Gastrocnemius medialis (tissue), 4 donors: ENCODE measurements around the gene THSD7A. TPM values are rescaled to one million over a fixed set of nuclear protein-coding genes. Genes with fewer than 3 reads are reported as not detected.

Experiments
- ATAC-seq, 2 donors: fragments of 150-250 bp; one replicate each; pipeline ENCODE4 v1.9.1; 2016
- DNase-seq, 2 donors: peaks; one replicate each; pipeline ENCODE4 v3.0.0-alpha.2; 2019
- H3K27ac ChIP-seq, 4 donors: fragments of 200-600 bp; sonication (generic); 1 replicate in 1 of 4; 2 replicates in 3 of 4; pipeline ENCODE4 v1.5.1; 2016 to 2018; ENCODE audit warnings: mild to moderate bottlenecking in 2 of 4, moderate library complexity in 1 of 4
- H3K27me3 ChIP-seq, 3 donors: fragments of 200-600 bp; sonication (generic) in 2 of 3; 1 replicate in 1 of 3; 2 replicates in 2 of 3; pipeline versions ENCODE4 v1.5.1 to v1.6.0; 2016 to 2019; ENCODE audit warnings: mild to moderate bottlenecking in 1 of 3, moderate library complexity in 1 of 3
- H3K36me3 ChIP-seq, 2 donors: fragments of 200-600 bp; sonication (generic) in 1 of 2; one replicate each; pipeline ENCODE4 v1.5.1; 2017 to 2018
- H3K4me1 ChIP-seq, 2 donors: fragments of 200-600 bp; sonication (generic) in 1 of 2; one replicate each; pipeline ENCODE4 v1.5.1; 2016 to 2017; ENCODE audit warnings: mild to moderate bottlenecking in 2 of 2
- H3K4me3 ChIP-seq, 4 donors: fragments of 200-600 bp; sonication (generic) in 3 of 4; 1 replicate in 1 of 4; 2 replicates in 3 of 4; pipeline ENCODE4 v1.5.1; 2016 to 2019; ENCODE audit warnings: mild to moderate bottlenecking in 2 of 4
- H3K9me3 ChIP-seq, 3 donors: fragments of 200-600 bp; sonication (generic) in 2 of 3; 1 replicate in 1 of 3; 2 replicates in 2 of 3; pipeline ENCODE4 v1.5.1; 2016 to 2019
- CTCF ChIP-seq, 5 experiments: fragments of 450-650 bp in 3 of 5; fragments of 200-600 bp in 2 of 5; sonication (generic) in 2 of 5; IDR thresholded peaks in 4 of 5; conservative IDR thresholded peaks in 1 of 5; 1 replicate in 4 of 5; 2 replicates in 1 of 5; pipeline ENCODE4 v1.5.1; 2016 to 2019; ENCODE audit warnings: antibody characterized with exemption in 5 of 5, mild to moderate bottlenecking in 3 of 5, moderate library complexity in 3 of 5
- POLR2A ChIP-seq, 2 donors: fragments of 450-650 bp; IDR thresholded peaks; one replicate each; pipeline ENCODE4 v1.6.1; 2017; ENCODE audit warnings: antibody characterized with exemption in 2 of 2, mild to moderate bottlenecking in 2 of 2, moderate library complexity in 2 of 2
- in situ Hi-C, 4 donors: fragments of 200-750 bp; cut with MboI; loops; one replicate each; pipeline versions ENCODE4 v1.15.0 to v1.8.0; 2017; ENCODE audit warnings: low sequenced_read_pairs in 4 of 4
- intact Hi-C: fragments of 100-400 bp; cut with DNase I; formaldehyde crosslinking; loops from one replicate; pipeline ENCODE4 v1.15.1; 2023; ENCODE audit warnings: low total_unique reads
- total RNA-seq, 4 donors: library from RNA; depleted of rRNA; stranded (reverse); fragments of >200 nt; gene quantifications; one replicate each; pipeline versions ENCODE4 v1.1.0 to v1.2.3, GENCODE V29; 2016

The THSD7A gene
- total RNA-seq, 4 donors from 2014 or later: 0.36 to 0.78 (median 0.66) TPM

- H3K4me1 ChIP-seq: no peaks in the 10 kb centered on the region
- H3K27me3 ChIP-seq: no peaks in the 10 kb centered on the region
- no peak for TF ChIP-seq CTCF (IDR thresholded peaks at IDR 0.05 in 4 of 5, conservative IDR thresholded peaks at IDR 0.05 in 1 of 5)
- no peak for TF ChIP-seq POLR2A (IDR thresholded peaks at IDR 0.05)
- H3K36me3 ChIP-seq: no peaks in the 10 kb centered on the region
- no peaks in the 10 kb centered on the region for H3K9me3 ChIP-seq
- intact Hi-C loops: no loop called here
- H3K27ac ChIP-seq: no peak overlapping the region
- in situ Hi-C loops: loop anchor here in 2 of 4 donors (10.0 to 25.0 kb wide), 2 partner anchors 901 to 1063 kb away; no protein-coding TSS in a partner anchor
- DNase-seq (no peak), ATAC-seq (no peak)
- H3K4me3 ChIP-seq: no peak overlapping the region
Measured at GRCh38 chr7:11424006-11424405, 408.0 kb downstream of the THSD7A start.

DNA sequence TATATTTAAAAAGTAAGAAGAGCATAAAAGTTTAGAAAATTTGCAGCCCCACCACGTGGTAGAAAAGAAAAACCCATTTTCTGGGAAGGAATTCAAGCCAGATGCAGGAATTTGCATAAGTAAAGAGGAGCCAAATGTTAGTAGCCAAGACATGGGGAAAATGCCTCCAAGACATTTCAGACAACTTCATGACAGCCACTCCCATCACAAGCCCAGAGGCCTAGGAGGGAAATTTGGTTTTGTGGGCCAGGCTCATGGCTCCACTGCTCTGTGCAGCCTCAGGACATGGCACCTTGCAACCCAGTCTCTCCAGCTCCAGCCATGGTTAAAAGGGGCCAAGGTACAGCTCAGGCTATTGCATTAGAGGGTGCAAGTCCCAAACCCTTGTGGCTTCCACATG is 411.9 kb downstream of the THSD7A start:
- no peak overlapping the region for H3K4me3 ChIP-seq
- no peak for ATAC-seq
- DNase-seq: no peak
- H3K4me1 ChIP-seq: no peaks in the 10 kb centered on the region
- TF ChIP-seq POLR2A (IDR thresholded peaks at IDR 0.05): no peak
- TF ChIP-seq CTCF (IDR thresholded peaks at IDR 0.05 in 4 of 5, conservative IDR thresholded peaks at IDR 0.05 in 1 of 5): no peak
- no peak overlapping the region for H3K27ac ChIP-seq
- H3K36me3 ChIP-seq: no peaks in the 10 kb centered on the region
- intact Hi-C loops: no loop called here
- H3K27me3 ChIP-seq: no peaks in the 10 kb centered on the region
- no peaks in the 10 kb centered on the region for H3K9me3 ChIP-seq
- in situ Hi-C loops: loop anchor here in 2 of 4 donors (10.0 to 25.0 kb wide), 2 partner anchors 905 to 1067 kb away; no protein-coding TSS in a partner anchor

- intact Hi-C loops (no loop called here), in situ Hi-C loops (loop anchor here in 1 of 4 donors (25.0 kb wide), 1 partner anchor 1070 kb away; no protein-coding TSS in a partner anchor)
- Histone ChIP-seq H3K27me3 (no peaks in the 10 kb centered on the region), H3K9me3 (no peaks in the 10 kb centered on the region), H3K36me3 (no peaks in the 10 kb centered on the region), H3K4me1 (no peaks in the 10 kb centered on the region), H3K4me3 (no peak overlapping the region), H3K27ac (no peak overlapping the region)
- no peak for DNase-seq
- no peak for TF ChIP-seq POLR2A (IDR thresholded peaks at IDR 0.05)
- TF ChIP-seq CTCF (IDR thresholded peaks at IDR 0.05 in 4 of 5, conservative IDR thresholded peaks at IDR 0.05 in 1 of 5): no peak
- ATAC-seq: no peak
Measured at GRCh38 chr7:11416641-11417458, 415.1 kb downstream of the THSD7A start.

DNA sequence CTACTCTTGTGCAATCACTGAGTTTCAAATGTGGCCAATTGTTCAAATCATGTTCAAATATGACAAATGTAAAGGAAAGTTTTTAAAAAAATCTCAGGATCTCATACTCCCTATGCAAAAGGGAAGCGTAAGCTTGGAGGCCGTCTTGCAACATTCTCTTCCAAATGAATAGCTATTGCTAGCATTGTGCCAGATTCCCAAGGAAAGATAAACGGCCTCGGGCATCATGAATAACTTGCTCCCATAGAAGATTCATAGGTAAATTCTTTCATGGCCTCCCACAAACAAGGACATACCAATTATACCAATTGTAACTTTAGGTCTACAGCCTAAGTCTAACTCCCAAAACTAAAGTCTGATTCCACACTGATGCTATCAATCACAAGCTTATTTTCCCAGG is 416.9 kb downstream of the THSD7A start:
- intact Hi-C loops (no loop called here), in situ Hi-C loops (loop anchor here in 1 of 4 donors (25.0 kb wide), 1 partner anchor 1072 kb away; no protein-coding TSS in a partner anchor)
- Histone ChIP-seq H3K9me3 (no peaks in the 10 kb centered on the region), H3K27me3 (no peaks in the 10 kb centered on the region), H3K4me3 (no peak overlapping the region), H3K4me1 (no peaks in the 10 kb centered on the region), H3K36me3 (no peaks in the 10 kb centered on the region), H3K27ac (no peak overlapping the region)
- TF ChIP-seq CTCF (IDR thresholded peaks at IDR 0.05 in 4 of 5, conservative IDR thresholded peaks at IDR 0.05 in 1 of 5): no peak
- TF ChIP-seq POLR2A (IDR thresholded peaks at IDR 0.05): no peak
- ATAC-seq: no peak
- DNase-seq: no peak
